OCI-LY7 (cell line): ENCODE data around the gene SMIM38. TPM values are rescaled to one million over a fixed set of nuclear protein-coding genes. Genes with fewer than 3 reads are reported as not detected.

Experiments
- BruUV-seq: library from RNA; stranded (reverse); fragments of 400-500 nt; replicated peaks from 2 replicates; lab custom pipeline; 2021; lab: Mats Ljungman, UMichigan
- CTCF ChIA-PET: fragments of 300-600 bp; sonication (Branson Sonifier 250); formaldehyde crosslinking; loops from one replicate; lab custom pipeline; 2022; ENCODE audit warnings: antibody characterized with exemption; ENCODE audit not compliant: unreplicated experiment; lab: Charles Lee
- POLR2A ChIA-PET: fragments of 300-600 bp; sonication (Branson Sonifier 250); formaldehyde crosslinking; loops from one replicate; lab custom pipeline; 2022; ENCODE audit warnings: antibody characterized with exemption; lab: Charles Lee
- DNase-seq: peaks from one replicate; pipeline ENCODE4 v3.0.0-alpha.2; 2015; ENCODE audit warnings: low spot score
- H2AFZ ChIP-seq: fragments of 200-600 bp; sonication (generic), shearing (Covaris generic); 2 replicates; pipeline ENCODE4 v1.6.1; 2014; ENCODE audit warnings: mild to moderate bottlenecking, antibody characterized with exemption, low read length, moderate library complexity
- H3K27ac ChIP-seq: fragments of 200-600 bp; sonication (generic); 2 replicates; pipeline ENCODE4 v1.5.1; 2014; ENCODE audit warnings: mixed run types, low read depth, mild to moderate bottlenecking, moderate library complexity, low read length, inconsistent platforms; ENCODE audit not compliant: poor library complexity, severe bottlenecking
- H3K36me3 ChIP-seq: fragments of 200-600 bp; sonication (generic); 2 replicates; pipeline ENCODE4 v1.6.1; 2014; ENCODE audit warnings: mild to moderate bottlenecking, antibody characterized with exemption, low read length, moderate library complexity, mixed read lengths; ENCODE audit not compliant: insufficient read depth
- H3K4me1 ChIP-seq: fragments of 200-600 bp; sonication (generic); 2 replicates; pipeline ENCODE4 v1.5.1; 2014; ENCODE audit warnings: mild to moderate bottlenecking, low read length; ENCODE audit not compliant: insufficient read depth, poor library complexity, severe bottlenecking
- H3K4me2 ChIP-seq: fragments of 200-600 bp; sonication (generic); 2 replicates; pipeline ENCODE4 v1.6.1; 2014; ENCODE audit warnings: mild to moderate bottlenecking, low read length
- H3K4me3 ChIP-seq: fragments of 200-600 bp; sonication (generic); 2 replicates; pipeline ENCODE4 v1.5.1; 2014; ENCODE audit warnings: mild to moderate bottlenecking, low read depth, low read length; ENCODE audit not compliant: poor library complexity, severe bottlenecking
- H3K79me2 ChIP-seq: fragments of 200-600 bp; sonication (generic); 2 replicates; pipeline ENCODE4 v1.6.1; 2016; ENCODE audit warnings: low read depth, mild to moderate bottlenecking, low read length, moderate library complexity, mixed read lengths; ENCODE audit not compliant: insufficient read depth
- H3K9me2 ChIP-seq: fragments of 200-600 bp; sonication (generic); 2 replicates; pipeline ENCODE4 v1.6.1; 2016; ENCODE audit warnings: mild to moderate bottlenecking, low read length, mixed read lengths; ENCODE audit not compliant: insufficient read depth
- H3K9me3 ChIP-seq: fragments of 200-600 bp; sonication (generic); 2 replicates; pipeline ENCODE4 v1.6.1; 2014; ENCODE audit warnings: mild to moderate bottlenecking, mixed run types, low read length, mixed read lengths
- H4K20me1 ChIP-seq: fragments of 200-600 bp; sonication (generic); 2 replicates; pipeline ENCODE4 v1.6.1; 2014; ENCODE audit warnings: mild to moderate bottlenecking, antibody characterized with exemption, low read length, moderate library complexity, mixed read lengths; ENCODE audit not compliant: insufficient read depth
- CTCF ChIP-seq: fragments of 200-600 bp; sonication (generic); conservative IDR thresholded peaks from 2 replicates; pipeline ENCODE4 v1.5.1; 2014; ENCODE audit warnings: mild to moderate bottlenecking, antibody characterized with exemption, low read length, moderate library complexity, mixed read lengths
- EZH2phosphoT487 ChIP-seq: fragments of 200-600 bp; sonication (generic); IDR thresholded peaks from 2 replicates; pipeline ENCODE4 v1.6.1; 2018; ENCODE audit warnings: low read depth, borderline replicate concordance, mild to moderate bottlenecking, mixed run types, antibody characterized with exemption, low read length, moderate library complexity, mixed read lengths
- intact Hi-C: fragments of 100-400 bp; cut with micrococcal nuclease; formaldehyde crosslinking; loops from one replicate; pipeline ENCODE4 v1.10.0; 2022; ENCODE audit not compliant: unreplicated experiment
- total RNA-seq, 2 experiments: library from RNA; depleted of rRNA in 1 of 2; stranded (reverse); fragments of >200 nt in 1 of 2; shearing (Covaris generic) in 1 of 2; gene quantifications; 2 replicates each; pipeline ENCODE4 v1.2.3, GENCODE V29; 2014 to 2022

The SMIM38 gene
- total RNA-seq, 2 experiments from 2014 or later, result 0.11 to 0.63 TPM

- ChIA-PET CTCF (no interaction called here), POLR2A (no interaction called here)
- Histone ChIP-seq H3K9me2 (no peaks in the 10 kb centered on the region), H3K9me3 (no peaks in the 10 kb centered on the region), H4K20me1 (no peaks in the 10 kb centered on the region), H3K79me2 (no peaks in the 10 kb centered on the region), H3K4me2 (no peak overlapping the region), H3K36me3 (no peaks in the 10 kb centered on the region), H3K27ac (no peak overlapping the region), H3K4me1 (no peaks in the 10 kb centered on the region), H3K4me3 (no peak overlapping the region), H2AFZ (no peak overlapping the region)
- intact Hi-C loops, result no loop called here
- TF ChIP-seq EZH2phosphoT487 (no peak), CTCF (no peak)
- DNase-seq, result no peak
- BruUV-seq, result no TSS peak
Measured at GRCh38 chr11:69202511-69203221, 46.9 kb downstream of the SMIM38 start.

GRCh38 chr11:69203381-69203780 is 47.6 kb downstream of the SMIM38 start:
- BruUV-seq, result no TSS peak
- H3K79me2 ChIP-seq, result no peaks in the 10 kb centered on the region
- no peaks in the 10 kb centered on the region for H3K4me1 ChIP-seq
- H3K9me2 ChIP-seq, result no peaks in the 10 kb centered on the region
- POLR2A ChIA-PET, result no interaction called here
- H3K36me3 ChIP-seq, result no peaks in the 10 kb centered on the region
- intact Hi-C loops, result no loop called here
- H2AFZ ChIP-seq, result no peak overlapping the region
- H3K4me3 ChIP-seq, result no peak overlapping the region
- H3K4me2 ChIP-seq, result no peak overlapping the region
- no peak overlapping the region for H3K27ac ChIP-seq
- no peak for TF ChIP-seq CTCF
- H3K9me3 ChIP-seq, result no peaks in the 10 kb centered on the region
- CTCF ChIA-PET, result no interaction called here
- no peaks in the 10 kb centered on the region for H4K20me1 ChIP-seq
- DNase-seq, result no peak

GRCh38 chr11:69203901-69204245 is 48.1 kb downstream of the SMIM38 start:
- no peaks in the 10 kb centered on the region for H3K36me3 ChIP-seq
- H4K20me1 ChIP-seq, result no peaks in the 10 kb centered on the region
- intact Hi-C loops, result no loop called here
- H2AFZ ChIP-seq, result no peak overlapping the region
- H3K27ac ChIP-seq, result no peak overlapping the region
- no peaks in the 10 kb centered on the region for H3K4me1 ChIP-seq
- ChIA-PET POLR2A (no interaction called here), CTCF (no interaction called here)
- no peaks in the 10 kb centered on the region for H3K9me2 ChIP-seq
- H3K9me3 ChIP-seq, result no peaks in the 10 kb centered on the region
- H3K4me3 ChIP-seq, result no peak overlapping the region
- no peak for DNase-seq
- no peak overlapping the region for H3K4me2 ChIP-seq
- BruUV-seq, result no TSS peak
- TF ChIP-seq CTCF (no peak), EZH2phosphoT487 (no peak)
- H3K79me2 ChIP-seq, result no peaks in the 10 kb centered on the region
